DND-41 (cell line): ENCODE results near the gene THOC2.

Source experiments
- ATAC-seq: fragments of 200-7000 bp; cut with Tn5 transposase; 3 replicates; pipeline ENCODE4 v1.9.1; 2021; ENCODE audit warnings: low read depth; ENCODE audit not compliant: insufficient read depth
- DNase-seq: peaks from one replicate; pipeline ENCODE4 v3.0.0-alpha.2; 2020
- H2AFZ ChIP-seq: 2 replicates; pipeline ENCODE4 v1.6.0; 2012; ENCODE audit warnings: low read depth, low read length
- H3K27ac ChIP-seq: 2 replicates; pipeline ENCODE4 v1.5.1; 2012; ENCODE audit warnings: low read length, inconsistent platforms
- H3K27me3 ChIP-seq: fragments of 200-600 bp; sonication (generic); 2 replicates; pipeline ENCODE4 v1.6.0; 2012; ENCODE audit warnings: low read length, mild to moderate bottlenecking, inconsistent platforms; ENCODE audit not compliant: insufficient read depth, poor library complexity
- H3K36me3 ChIP-seq: 2 replicates; pipeline ENCODE4 v1.5.1; 2012; ENCODE audit warnings: low read length, inconsistent platforms; ENCODE audit not compliant: insufficient read depth
- H3K4me1 ChIP-seq: 2 replicates; pipeline ENCODE4 v1.5.1; 2012; ENCODE audit warnings: mild to moderate bottlenecking, low read length; ENCODE audit not compliant: insufficient read depth
- H3K4me2 ChIP-seq: 2 replicates; pipeline ENCODE4 v1.6.0; 2012; ENCODE audit warnings: mild to moderate bottlenecking, moderate library complexity, low read length, inconsistent platforms; ENCODE audit not compliant: insufficient read depth
- H3K4me3 ChIP-seq, 2 experiments: fragments of 200-600 bp in 1 of 2; shearing (Covaris generic) in 1 of 2; 2 replicates each; pipeline ENCODE4 v1.5.1; 2012 to 2016; ENCODE audit warnings: inconsistent platforms in 2 of 2, low read length in 2 of 2, mild to moderate bottlenecking in 2 of 2, low read depth in 1 of 2, moderate library complexity in 1 of 2
- H3K79me2 ChIP-seq: 2 replicates; pipeline ENCODE4 v1.6.0; 2012; ENCODE audit warnings: low read length, inconsistent platforms; ENCODE audit not compliant: insufficient read depth
- H3K9ac ChIP-seq: 2 replicates; pipeline ENCODE4 v1.6.0; 2012; ENCODE audit warnings: low read depth, mild to moderate bottlenecking, inconsistent platforms, low read length, moderate library complexity
- H3K9me3 ChIP-seq: 2 replicates; pipeline ENCODE4 v1.5.1; 2012; ENCODE audit warnings: low read length, moderate library complexity, mild to moderate bottlenecking, inconsistent platforms; ENCODE audit not compliant: insufficient read depth, severe bottlenecking
- H4K20me1 ChIP-seq: 2 replicates; pipeline ENCODE4 v1.6.0; 2012; ENCODE audit warnings: low read length; ENCODE audit not compliant: insufficient read depth
- CTCF ChIP-seq: IDR thresholded peaks from 2 replicates; pipeline ENCODE4 v1.5.1; 2012; ENCODE audit warnings: borderline replicate concordance, low read length, moderate library complexity, mild to moderate bottlenecking; ENCODE audit not compliant: poor library complexity, severe bottlenecking; ENCODE audit errors: extremely low read depth
- EZH2 ChIP-seq: IDR thresholded peaks from 3 replicates; pipeline ENCODE4 v1.6.1; 2012; ENCODE audit warnings: borderline replicate concordance, low read depth, mild to moderate bottlenecking, moderate library complexity, low read length, inconsistent platforms; ENCODE audit not compliant: severe bottlenecking

Gene THOC2

DNA sequence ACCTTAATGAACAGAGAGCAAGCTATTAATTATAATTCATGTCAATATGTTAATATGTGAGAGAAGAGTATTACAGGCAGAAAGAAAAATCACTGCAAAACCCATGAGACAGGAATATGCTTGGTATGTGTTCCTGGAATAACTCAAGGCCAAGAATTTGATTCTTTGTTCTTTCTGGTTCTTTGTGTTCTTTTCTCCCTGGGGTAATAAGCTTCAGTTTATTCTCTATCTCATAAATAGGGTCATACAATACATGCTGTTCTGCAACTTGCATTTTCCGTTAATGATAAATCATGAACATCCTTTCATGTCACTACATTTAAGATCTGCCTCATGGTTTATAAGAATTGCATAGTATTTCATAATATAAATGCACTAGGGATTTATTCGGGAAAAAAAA lies 16.8 kb upstream of the THOC2 start:
- no peak for TF ChIP-seq EZH2
- TF ChIP-seq CTCF, result no peak
- no peak for DNase-seq

DNA sequence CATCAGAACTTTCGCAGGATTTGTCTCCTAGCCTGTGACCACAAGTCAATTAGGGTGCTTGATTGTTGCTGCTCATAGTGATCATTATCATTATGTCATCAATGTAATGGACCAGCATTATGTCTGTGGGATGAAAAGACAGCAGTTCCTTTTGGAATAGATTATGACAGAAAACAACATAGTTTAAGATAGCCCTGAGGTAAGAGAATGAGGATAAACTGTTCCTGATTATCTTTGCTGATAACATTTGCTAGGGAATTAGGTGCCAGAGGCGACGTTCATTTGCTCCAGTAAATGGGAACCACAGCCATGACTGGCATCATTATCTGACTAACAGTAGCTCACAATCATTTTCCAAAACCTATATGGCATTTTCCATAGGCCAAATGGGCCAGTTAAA lies 12.7 kb upstream of the THOC2 start:
- Histone ChIP-seq H3K4me2 (no peak overlapping the region), H2AFZ (no peak overlapping the region), H3K27me3 (no peaks in the 10 kb centered on the region), H3K9me3 (no peaks in the 10 kb centered on the region), H4K20me1 (no peaks in the 10 kb centered on the region), H3K79me2 (no peaks in the 10 kb centered on the region), H3K4me1 (no peaks in the 10 kb centered on the region), H3K36me3 (no peaks in the 10 kb centered on the region), H3K9ac (no peak overlapping the region), H3K4me3 (no peak overlapping the region), H3K27ac (no peak overlapping the region)
- ATAC-seq (no peak), DNase-seq (no peak)
- TF ChIP-seq CTCF (no peak), EZH2 (no peak)

More for the DNA sequence above, 16.8 kb upstream of the THOC2 start:
- Histone ChIP-seq H3K4me3 (no peak overlapping the region), H2AFZ (no peak overlapping the region), H3K36me3 (no peaks in the 10 kb centered on the region), H3K4me2 (no peak overlapping the region), H3K27me3 (no peaks in the 10 kb centered on the region), H3K27ac (no peak overlapping the region), H3K9ac (no peak overlapping the region), H3K79me2 (no peaks in the 10 kb centered on the region), H3K9me3 (no peaks in the 10 kb centered on the region), H4K20me1 (no peaks in the 10 kb centered on the region), H3K4me1 (no peaks in the 10 kb centered on the region)
- no peak for ATAC-seq

GRCh38 chrX:123743312-123743711 lies 10.5 kb upstream of the THOC2 start:
- H3K9me3 ChIP-seq, result no peaks in the 10 kb centered on the region
- no peak overlapping the region for H3K4me3 ChIP-seq
- H3K4me2 ChIP-seq, result no peak overlapping the region
- no peaks in the 10 kb centered on the region for H3K4me1 ChIP-seq
- no peak overlapping the region for H3K9ac ChIP-seq
- no peaks in the 10 kb centered on the region for H3K27me3 ChIP-seq
- H3K27ac ChIP-seq, result no peak overlapping the region
- no peak for DNase-seq
- H4K20me1 ChIP-seq, result no peaks in the 10 kb centered on the region
- no peaks in the 10 kb centered on the region for H3K79me2 ChIP-seq
- H2AFZ ChIP-seq, result no peak overlapping the region
- no peak for ATAC-seq
- TF ChIP-seq CTCF, result no peak
- TF ChIP-seq EZH2, result no peak
- H3K36me3 ChIP-seq, result no peaks in the 10 kb centered on the region

GRCh38 chrX:123742440-123742839 lies 9.6 kb upstream of the THOC2 start:
- Histone ChIP-seq H3K27me3 (no peaks in the 10 kb centered on the region), H3K9me3 (no peaks in the 10 kb centered on the region), H3K4me2 (no peak overlapping the region), H2AFZ (no peak overlapping the region), H3K36me3 (no peaks in the 10 kb centered on the region), H3K4me1 (no peaks in the 10 kb centered on the region), H3K9ac (no peak overlapping the region), H4K20me1 (no peaks in the 10 kb centered on the region), H3K79me2 (no peaks in the 10 kb centered on the region), H3K4me3 (no peak overlapping the region), H3K27ac (no peak overlapping the region)
- no peak for TF ChIP-seq CTCF
- no peak for TF ChIP-seq EZH2
- DNase-seq (no peak), ATAC-seq (no peak)
